ENCODE results near the gene CACNA2D4.

DNA sequence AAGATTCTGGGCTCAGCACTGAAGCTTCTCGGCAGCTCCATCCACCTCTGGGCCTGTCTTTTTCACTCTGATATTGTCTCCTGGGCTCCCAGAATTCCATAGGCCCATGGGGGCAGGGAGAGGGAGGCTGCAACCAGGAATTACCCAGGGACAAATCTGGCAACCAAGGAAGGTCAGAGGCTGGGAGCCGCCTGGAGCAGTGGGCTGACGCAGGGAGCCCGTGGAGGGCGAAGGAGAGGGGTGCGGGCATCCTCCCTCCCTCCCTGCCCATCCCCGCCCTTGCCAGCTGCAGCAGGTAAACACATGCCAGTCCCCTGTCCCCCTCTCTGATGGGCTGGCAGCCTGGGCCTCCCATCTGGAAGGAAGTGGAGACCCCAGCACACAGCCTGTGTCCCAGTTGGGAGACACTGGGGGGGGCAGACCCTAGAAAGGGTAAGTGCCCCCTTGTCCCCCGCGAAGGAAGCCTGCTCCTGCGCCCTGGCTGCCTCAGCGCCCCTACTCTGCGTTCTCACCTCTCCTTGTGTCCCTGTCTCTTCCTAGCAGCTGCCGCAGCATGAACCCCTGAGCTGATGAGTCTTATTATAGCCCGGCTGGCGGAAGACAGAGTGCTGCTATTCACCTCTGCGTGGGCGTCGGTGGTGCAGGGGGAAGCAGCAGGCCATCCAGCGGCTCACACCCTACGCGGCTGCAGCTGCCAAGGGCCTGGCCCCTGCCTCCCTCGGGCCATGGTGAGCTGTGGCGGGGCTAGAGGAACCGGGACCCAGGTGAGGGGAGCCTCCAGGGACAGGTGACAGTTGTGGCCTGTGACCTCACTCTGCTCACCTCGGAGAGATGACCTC, 91.4 kb downstream of the CACNA2D4 start:
- no peak for TF ChIP-seq FOXM1 (IDR thresholded peaks at IDR 0.05; ENCODE audit: borderline replicate concordance)
- no peak for TF ChIP-seq FOXK2 (IDR thresholded peaks at IDR 0.05)
- TF ChIP-seq FOXA1 (IDR thresholded peaks at IDR 0.05), result no peak
- no peak for TF ChIP-seq SP1 (IDR thresholded peaks at IDR 0.05)
- TF ChIP-seq BHLHE40 (IDR thresholded peaks at IDR 0.05; ENCODE audit: borderline replicate concordance), result no peak
- no peak for TF ChIP-seq ZNF384 (IDR thresholded peaks at IDR 0.05)
- TF ChIP-seq HDGF (IDR thresholded peaks at IDR 0.05; ENCODE audit: borderline replicate concordance), result no peak
- TF ChIP-seq, protein P1, sequence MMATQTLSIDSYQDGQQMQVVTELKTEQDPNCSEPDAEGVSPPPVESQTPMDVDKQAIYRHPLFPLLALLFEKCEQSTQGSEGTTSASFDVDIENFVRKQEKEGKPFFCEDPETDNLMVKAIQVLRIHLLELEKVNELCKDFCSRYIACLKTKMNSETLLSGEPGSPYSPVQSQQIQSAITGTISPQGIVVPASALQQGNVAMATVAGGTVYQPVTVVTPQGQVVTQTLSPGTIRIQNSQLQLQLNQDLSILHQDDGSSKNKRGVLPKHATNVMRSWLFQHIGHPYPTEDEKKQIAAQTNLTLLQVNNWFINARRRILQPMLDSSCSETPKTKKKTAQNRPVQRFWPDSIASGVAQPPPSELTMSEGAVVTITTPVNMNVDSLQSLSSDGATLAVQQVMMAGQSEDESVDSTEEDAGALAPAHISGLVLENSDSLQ (IDR thresholded peaks at IDR 0.05), result no peak
- TF ChIP-seq ELF4 (IDR thresholded peaks at IDR 0.05), result no peak
- TF ChIP-seq CTBP1 (IDR thresholded peaks at IDR 0.05; ENCODE audit: borderline replicate concordance), result no peak
- TF ChIP-seq SUZ12 (IDR thresholded peaks at IDR 0.05), result no peak

Measured in HEK293T (cell line).